ENCODE measurements around the gene TENT4A.

TENT4A gene

DNA sequence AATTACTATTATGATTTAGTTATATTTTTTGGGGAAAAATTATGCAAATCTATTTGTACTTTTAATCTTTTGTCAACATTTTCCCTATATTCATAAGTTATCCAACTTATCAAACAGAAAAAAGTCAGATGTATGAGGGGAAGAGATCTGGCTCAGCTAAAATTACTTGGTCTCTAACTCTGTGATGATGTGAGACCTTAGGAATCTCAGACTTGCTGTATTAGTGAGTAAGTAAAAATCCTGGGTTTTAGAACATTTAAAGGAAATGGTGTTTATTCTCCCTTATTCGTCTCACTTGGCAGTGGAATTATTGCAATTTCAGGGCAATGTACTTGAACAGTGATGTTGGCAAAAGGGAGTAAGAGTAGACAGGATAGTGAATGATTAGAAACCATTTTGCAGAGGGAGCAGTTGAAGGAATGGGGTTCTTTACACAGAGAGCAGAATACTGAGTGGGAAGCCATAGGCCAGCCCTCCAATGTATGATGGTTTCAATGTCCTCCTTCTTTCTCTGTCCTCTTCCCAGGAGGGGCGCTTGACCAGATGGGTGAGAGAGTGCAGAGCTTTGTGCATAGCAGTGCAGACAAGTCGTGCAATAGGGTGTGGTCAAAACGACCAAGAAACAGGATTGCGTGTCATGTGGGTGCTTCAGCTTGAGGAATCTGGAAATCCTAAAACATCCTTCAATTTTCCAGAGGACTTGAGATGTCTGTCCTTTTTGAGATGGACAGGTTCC is 91.7 kb downstream of the TENT4A start:
- no peak for DNase-seq (ENCODE audit: low read depth in 2 of 2)

DNA sequence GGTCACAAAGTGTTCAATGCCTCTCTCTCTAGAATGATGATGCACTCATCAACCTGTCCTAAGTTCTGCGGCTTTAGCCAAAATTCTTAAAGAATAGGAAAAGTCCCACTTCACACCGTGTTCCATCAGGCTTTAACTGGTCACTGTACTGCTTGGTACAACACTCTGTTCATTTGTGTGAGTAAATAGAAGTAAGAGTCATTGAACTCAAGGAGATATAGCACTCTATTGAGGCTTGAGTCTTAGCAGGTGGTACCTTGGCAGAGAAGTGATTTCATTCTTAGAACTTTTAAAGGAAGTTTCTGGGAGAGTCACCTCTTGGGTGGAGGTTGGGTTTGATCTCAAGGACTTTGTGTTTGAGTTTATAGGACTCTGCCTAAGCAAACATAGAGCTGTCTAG is 92.6 kb downstream of the TENT4A start:
- DNase-seq (ENCODE audit: low read depth in 2 of 2), result no peak
